ENCODE results near the gene AGAP2. TPM values are rescaled to one million over a fixed set of nuclear protein-coding genes. Genes with fewer than 3 reads are reported as not detected.

Gene AGAP2
- total and polyA plus RNA-seq, 2 of the 8 experiments (the other 6 are each of a cell fraction or from before 2014, with no cell fraction given): 1.5 TPM

DNA sequence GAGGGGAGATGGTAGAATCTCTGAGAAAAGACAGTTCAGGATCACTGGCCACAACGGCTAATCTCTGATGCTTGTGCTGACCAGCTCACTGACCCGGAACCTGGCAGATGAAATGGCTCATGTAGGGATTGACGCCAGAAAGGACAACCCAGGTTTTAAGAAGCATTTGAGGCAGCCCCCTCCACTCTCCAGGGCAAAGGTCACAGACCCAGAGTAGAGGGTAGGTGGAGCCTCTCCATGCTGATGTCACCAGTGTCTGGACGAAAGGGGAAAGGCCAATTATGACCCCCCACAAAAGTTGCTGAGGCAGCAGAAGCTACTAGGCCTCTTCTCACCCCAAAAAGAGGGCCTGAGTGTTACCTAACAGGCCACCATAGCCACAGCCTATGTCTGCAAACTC lies 32.2 kb upstream of the AGAP2 start:
- Histone ChIP-seq H4K8ac (ENCODE audit: extremely low read depth, insufficient read depth, low read length) (peak overlapping the region; percentile 66; the same call in 1 of the 2 replicates), H3K4me1 (replicated peaks in 1 of 4; ENCODE audit: control insufficient read depth in 3 of 4, insufficient read depth in 4 of 4, low read length in 3 of 4) (peaks cover 8 to 21% (median 14%) of the 10 kb centered on the region in 4 experiments), H3K27ac (ENCODE audit: low read depth, low read length) (no peak overlapping the region), H3K79me2 (ENCODE audit: control insufficient read depth in 1 of 2, insufficient read depth in 2 of 2, low read length in 2 of 2) (0 out of 4 replicates have a peak, but pooled peaks cover 0 to 7% of the 10 kb centered on the region in 2 experiments), H2AK5ac (ENCODE audit: low read depth, low read length) (0 out of 2 replicates have a peak overlapping the region, but pooled peaks have one; percentile 65), H3K56ac (replicated peaks; ENCODE audit: insufficient read length, low read depth, low read length) (no peak overlapping the region), H3K36me3 (ENCODE audit: control insufficient read depth in 2 of 4, insufficient read depth in 4 of 4, low read length in 3 of 4) (peaks cover 11 to 17% (median 14%) of the 10 kb centered on the region in 4 experiments; a peak in 7 of 8 replicates), H3K27me3 (replicated peaks in 1 of 4; ENCODE audit: control insufficient read depth in 3 of 4, extremely low read depth in 1 of 4, insufficient read depth in 3 of 4, low read length in 3 of 4) (peaks cover 7 to 18% (median 14%) of the 10 kb centered on the region in 4 experiments; a peak in 6 of 7 replicates), H3K23ac (ENCODE audit: insufficient read length) (no peak overlapping the region), H2AFZ (ENCODE audit: low read length) (no peak overlapping the region), H2BK120ac (replicated peaks; ENCODE audit: low read depth, low read length) (no peak overlapping the region), H3K9ac (replicated peaks in 1 of 4; ENCODE audit: extremely low read depth in 1 of 4, low read depth in 3 of 4, low read length in 3 of 4) (no peak overlapping the region), H4K5ac (ENCODE audit: insufficient read length, low read depth, low read length) (no peak overlapping the region), H3K4me3 (ENCODE audit: extremely low read depth in 1 of 4, insufficient read depth in 2 of 4, low read depth in 3 of 4, low read length in 4 of 4) (no peak overlapping the region; a peak in 1 of 8 replicates), H3K4me2 (ENCODE audit: insufficient read depth in 1 of 2, low read depth in 2 of 2, low read length in 2 of 2) (peak overlapping the region; percentile 96 to 99; a peak in 2 of 4 replicates), H3K14ac (ENCODE audit: insufficient read length) (no peak overlapping the region), H2BK5ac (ENCODE audit: low read depth, low read length) (no peak overlapping the region), H2BK20ac (ENCODE audit: low read length) (no peak overlapping the region), H3K4ac (replicated peaks; ENCODE audit: insufficient read length, low read depth, low read length) (no peak overlapping the region), H3K9me3 (ENCODE audit: insufficient read depth in 2 of 2, low read depth in 1 of 2, low read length in 1 of 2) (no peaks in the 10 kb centered on the region), H3K23me2 (ENCODE audit: low read depth, low read length) (peaks cover 21% of the 10 kb centered on the region; the same call in 1 of the 2 replicates), H3K79me1 (ENCODE audit: low read depth, low read length) (no peaks in the 10 kb centered on the region; the same call in 1 of the 2 replicates), H4K20me1 (replicated peaks in 1 of 2; ENCODE audit: control insufficient read depth in 1 of 2, insufficient read depth in 2 of 2, low read length in 2 of 2) (peaks cover 0 to 4% of the 10 kb centered on the region in 2 experiments), H2BK15ac (ENCODE audit: low read length) (no peak overlapping the region), H3K18ac (ENCODE audit: extremely low read depth, low read length) (no peak overlapping the region), H2BK12ac (ENCODE audit: low read depth, low read length) (no peak overlapping the region), H4K91ac (replicated peaks; ENCODE audit: insufficient read length, low read length) (no peak overlapping the region)
- POLR2A ChIA-PET (ENCODE audit: partially characterized antibody): interaction anchor here (1.1 to 1.2 kb wide), 4 partner anchors 10 to 34 kb away, joined by 3 to 4 read pairs (median 3); no protein-coding TSS in a partner anchor
- no peak for DNase-seq (ENCODE audit: low read depth in 1 of 2, low spot score in 2 of 2)
- WGBS, 2 experiments (ENCODE audit: extremely low coverage in 1 of 2, insufficient coverage in 1 of 2, insufficient read length in 1 of 2, insufficient replicate concordance in 2 of 2, low coverage in 1 of 2, low lambda C conversion rate in 2 of 2, missing lambda C conversion rate in 1 of 2): 92% methylated on average over 4 of the region's 4 CpGs; no CpG with 5 or more reads in 1 of the 2 experiments
- CTCF ChIA-PET (ENCODE audit: partially characterized antibody): interaction anchor here (1.0 to 1.6 kb wide), 4 partner anchors 9 to 14 kb away, joined by 3 to 7 read pairs (median 3); no protein-coding TSS in a partner anchor
- TF ChIP-seq BACH1 (IDR thresholded peaks at IDR 0.05; ENCODE audit: low read length): no peak
- TF ChIP-seq MAFK (IDR thresholded peaks at IDR 0.05; ENCODE audit: low read depth, low read length): no peak
- no peak for TF ChIP-seq RBBP5 (IDR thresholded peaks at IDR 0.05; ENCODE audit: borderline replicate concordance, low read depth, low read length)
- TF ChIP-seq SIRT6 (IDR thresholded peaks at IDR 0.05; ENCODE audit: low read length): no peak
- TF ChIP-seq KDM1A (IDR thresholded peaks at IDR 0.05; ENCODE audit: borderline replicate concordance, low read length): no peak
- TF ChIP-seq, protein P1, sequence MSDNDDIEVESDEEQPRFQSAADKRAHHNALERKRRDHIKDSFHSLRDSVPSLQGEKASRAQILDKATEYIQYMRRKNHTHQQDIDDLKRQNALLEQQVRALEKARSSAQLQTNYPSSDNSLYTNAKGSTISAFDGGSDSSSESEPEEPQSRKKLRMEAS (IDR thresholded peaks at IDR 0.05): no peak
- no peak for TF ChIP-seq YY1 (IDR thresholded peaks at IDR 0.05; ENCODE audit: low read depth, low read length)
- no peak for TF ChIP-seq FOSL1 (IDR thresholded peaks at IDR 0.05; ENCODE audit: insufficient read depth, low read depth, low read length)
- TF ChIP-seq SAP30 (IDR thresholded peaks at IDR 0.05; ENCODE audit: insufficient read depth, insufficient replicate concordance, low read length): no peak
- TF ChIP-seq TBP (IDR thresholded peaks at IDR 0.05; ENCODE audit: low read depth, low read length): no peak
- TF ChIP-seq CTBP2 (IDR thresholded peaks at IDR 0.05; ENCODE audit: borderline replicate concordance, insufficient read depth, insufficient read length, low read length): no peak
- TF ChIP-seq ASH2L (IDR thresholded peaks at IDR 0.05; ENCODE audit: low read length): no peak
- no peak for FAIRE-seq
